HFFc6 (cell line): ENCODE results near the gene SPN. TPM values are rescaled to one million over a fixed set of nuclear protein-coding genes. Genes with fewer than 3 reads are reported as not detected.

Source experiments
- DNase-seq: peaks from one replicate; pipeline ENCODE4 v3.0.0-alpha.2; 2018
- H3K27ac Mint-ChIP-seq: 2 replicates; pipeline ENCODE4 v1.8.0; 2020; ENCODE audit warnings: mild to moderate bottlenecking, mixed read lengths
- H3K27me3 Mint-ChIP-seq: 2 replicates; pipeline ENCODE4 v1.8.0; 2021; ENCODE audit warnings: mild to moderate bottlenecking, moderate library complexity, mixed read lengths; ENCODE audit not compliant: insufficient read depth
- H3K36me3 Mint-ChIP-seq: 2 replicates; pipeline ENCODE4 v1.8.0; 2021; ENCODE audit warnings: low read depth, mixed read lengths
- H3K4me1 Mint-ChIP-seq: 2 replicates; pipeline ENCODE4 v1.8.0; 2020; ENCODE audit warnings: low read depth, mixed read lengths
- H3K4me3 Mint-ChIP-seq: 2 replicates; pipeline ENCODE4 v1.8.0; 2020; ENCODE audit warnings: mild to moderate bottlenecking, moderate library complexity, mixed read lengths
- H3K9me3 Mint-ChIP-seq: 2 replicates; pipeline ENCODE4 v1.8.0; 2020; ENCODE audit warnings: mild to moderate bottlenecking, mixed read lengths
- total RNA-seq, 6 experiments: library from RNA; stranded (reverse); fragmentation: NEBNext Ultra II Directional; extraction: Animal tissue kit (Norgen Biotek cat#: 25700); gene quantifications; 2 replicates in 1 of 6; 3 replicates in 5 of 6; pipeline ENCODE4 v1.2.3, GENCODE V29; 2021
- TF ChIP-seq, protein P1 (sequence below): fragments of 200-600 bp; sonication (generic); IDR thresholded peaks from 2 replicates; pipeline ENCODE4 v1.5.0; 2021; ENCODE audit warnings: antibody characterized with exemption, mild to moderate bottlenecking

The SPN gene
- total RNA-seq, 6 experiments from 2014 or later, result 0.06 to 0.20 (median 0.12) TPM; not detected in 1

DNA sequence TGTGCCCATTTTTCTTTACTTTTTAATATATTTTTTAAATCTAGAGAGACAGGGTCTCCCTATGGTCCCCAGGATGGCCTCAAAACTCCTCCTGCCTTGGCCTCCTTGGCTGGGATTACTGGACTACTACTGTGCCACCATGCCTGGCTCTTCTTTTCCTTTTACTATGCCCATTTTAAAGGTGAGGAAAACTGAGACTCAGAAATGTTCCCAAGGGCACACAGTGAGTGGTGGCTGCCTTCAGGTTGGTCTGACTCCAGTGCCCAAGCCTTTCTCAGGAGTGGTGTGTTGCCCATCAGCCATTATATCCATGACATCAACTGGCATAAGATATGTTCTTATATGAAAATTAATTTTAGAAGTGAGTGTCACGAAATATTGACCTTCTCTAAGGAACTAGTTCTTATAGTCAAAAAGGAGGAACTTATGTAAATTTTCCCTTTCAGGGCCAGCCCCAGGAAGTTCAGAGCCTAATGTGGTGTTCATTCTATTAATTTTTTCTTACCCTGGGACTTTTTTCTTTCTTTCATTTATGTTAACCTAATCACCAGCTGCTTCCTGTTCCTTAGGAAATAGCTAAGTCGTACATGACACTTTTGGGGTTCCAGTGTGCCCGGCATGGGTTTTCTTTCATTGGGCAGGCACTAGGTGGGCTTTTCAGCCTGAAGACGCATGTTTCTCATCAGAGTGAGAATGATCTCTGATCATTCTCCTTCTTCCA is 17.9 kb upstream of the SPN start:
- Mint-ChIP-seq H3K9me3 (no peaks in the 10 kb centered on the region), H3K27ac (no peak overlapping the region), H3K36me3 (no peaks in the 10 kb centered on the region), H3K4me1 (no peaks in the 10 kb centered on the region), H3K27me3 (peaks cover 14% of the 10 kb centered on the region), H3K4me3 (no peak overlapping the region)
- DNase-seq, result no peak
- TF ChIP-seq, protein P1, sequence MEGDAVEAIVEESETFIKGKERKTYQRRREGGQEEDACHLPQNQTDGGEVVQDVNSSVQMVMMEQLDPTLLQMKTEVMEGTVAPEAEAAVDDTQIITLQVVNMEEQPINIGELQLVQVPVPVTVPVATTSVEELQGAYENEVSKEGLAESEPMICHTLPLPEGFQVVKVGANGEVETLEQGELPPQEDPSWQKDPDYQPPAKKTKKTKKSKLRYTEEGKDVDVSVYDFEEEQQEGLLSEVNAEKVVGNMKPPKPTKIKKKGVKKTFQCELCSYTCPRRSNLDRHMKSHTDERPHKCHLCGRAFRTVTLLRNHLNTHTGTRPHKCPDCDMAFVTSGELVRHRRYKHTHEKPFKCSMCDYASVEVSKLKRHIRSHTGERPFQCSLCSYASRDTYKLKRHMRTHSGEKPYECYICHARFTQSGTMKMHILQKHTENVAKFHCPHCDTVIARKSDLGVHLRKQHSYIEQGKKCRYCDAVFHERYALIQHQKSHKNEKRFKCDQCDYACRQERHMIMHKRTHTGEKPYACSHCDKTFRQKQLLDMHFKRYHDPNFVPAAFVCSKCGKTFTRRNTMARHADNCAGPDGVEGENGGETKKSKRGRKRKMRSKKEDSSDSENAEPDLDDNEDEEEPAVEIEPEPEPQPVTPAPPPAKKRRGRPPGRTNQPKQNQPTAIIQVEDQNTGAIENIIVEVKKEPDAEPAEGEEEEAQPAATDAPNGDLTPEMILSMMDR, result no peak

- TF ChIP-seq, protein P1, result no peak
- no peak overlapping the region for H3K27ac Mint-ChIP-seq
- H3K9me3 Mint-ChIP-seq, result no peaks in the 10 kb centered on the region
- H3K27me3 Mint-ChIP-seq, result peaks cover 14% of the 10 kb centered on the region
- no peaks in the 10 kb centered on the region for H3K36me3 Mint-ChIP-seq
- H3K4me3 Mint-ChIP-seq, result no peak overlapping the region
- H3K4me1 Mint-ChIP-seq, result no peaks in the 10 kb centered on the region
- no peak for DNase-seq
Observed at GRCh38 chr16:29645694-29646187, 17.3 kb upstream of the SPN start.

DNA sequence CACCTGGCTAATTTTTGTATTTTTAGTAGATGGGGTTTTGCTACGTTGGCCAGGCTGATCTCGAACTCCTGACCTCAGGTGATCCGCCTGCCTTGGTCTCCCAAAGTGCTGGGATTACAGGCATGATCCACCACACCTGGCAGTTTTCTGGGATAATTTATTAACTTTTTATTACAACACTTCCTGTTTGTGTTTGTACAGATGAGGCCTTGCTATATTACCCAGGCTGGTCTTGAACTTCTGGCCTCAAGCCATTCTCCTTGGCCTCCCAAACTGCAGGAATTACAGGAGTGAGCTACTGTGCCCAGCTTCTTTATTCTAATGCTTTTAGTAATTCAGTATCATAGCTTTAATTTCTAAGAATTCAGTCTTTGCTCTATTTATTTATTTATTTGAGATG is 16.1 kb upstream of the SPN start:
- no peaks in the 10 kb centered on the region for H3K9me3 Mint-ChIP-seq
- no peak overlapping the region for H3K4me3 Mint-ChIP-seq
- TF ChIP-seq, protein P1, result no peak
- no peaks in the 10 kb centered on the region for H3K36me3 Mint-ChIP-seq
- no peak for DNase-seq
- H3K4me1 Mint-ChIP-seq, result no peaks in the 10 kb centered on the region
- H3K27me3 Mint-ChIP-seq, result peaks cover 18% of the 10 kb centered on the region
- no peak overlapping the region for H3K27ac Mint-ChIP-seq

GRCh38 chr16:29649588-29650494 is 13.2 kb upstream of the SPN start:
- Mint-ChIP-seq H3K4me3 (no peak overlapping the region), H3K9me3 (no peaks in the 10 kb centered on the region), H3K36me3 (no peaks in the 10 kb centered on the region), H3K27ac (no peak overlapping the region), H3K27me3 (peaks cover 18% of the 10 kb centered on the region), H3K4me1 (no peaks in the 10 kb centered on the region)
- DNase-seq, result no peak
- TF ChIP-seq, protein P1, result no peak

DNA sequence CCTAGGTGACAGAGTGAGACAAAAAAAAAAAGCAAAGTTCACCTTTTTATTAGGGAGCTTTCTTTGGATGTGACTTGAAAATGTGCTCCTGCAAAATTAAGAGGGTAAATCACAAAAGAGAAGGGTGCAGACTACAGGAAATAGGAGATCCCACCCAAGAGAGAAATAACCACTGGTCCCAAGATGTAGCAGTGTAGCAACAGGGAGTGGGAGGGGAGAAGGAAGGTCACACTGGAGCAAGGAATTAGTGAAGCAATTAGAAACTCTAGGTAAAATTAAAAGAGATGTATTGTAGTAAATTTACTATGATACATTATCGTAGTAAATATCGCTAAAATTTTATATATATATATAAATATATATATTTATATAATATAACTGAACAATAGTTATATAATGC is 12.3 kb upstream of the SPN start:
- Mint-ChIP-seq H3K36me3 (no peaks in the 10 kb centered on the region), H3K9me3 (no peaks in the 10 kb centered on the region), H3K4me3 (no peak overlapping the region), H3K27ac (no peak overlapping the region), H3K4me1 (no peaks in the 10 kb centered on the region), H3K27me3 (peaks cover 14% of the 10 kb centered on the region)
- TF ChIP-seq, protein P1, result no peak
- DNase-seq, result no peak
